Urothelium cell line (cell line): ENCODE measurements around the gene GAS7.

Experiments used
- DNase-seq: peaks from one replicate; pipeline ENCODE4 v3.0.0; 2011; ENCODE audit warnings: low spot score, mixed read lengths
- FAIRE-seq: peaks from 2 replicates; lab custom pipeline; 2011; peaks lifted over from hg19 to GRCh38; lab: Jason Lieb, UNC

Gene GAS7

DNA sequence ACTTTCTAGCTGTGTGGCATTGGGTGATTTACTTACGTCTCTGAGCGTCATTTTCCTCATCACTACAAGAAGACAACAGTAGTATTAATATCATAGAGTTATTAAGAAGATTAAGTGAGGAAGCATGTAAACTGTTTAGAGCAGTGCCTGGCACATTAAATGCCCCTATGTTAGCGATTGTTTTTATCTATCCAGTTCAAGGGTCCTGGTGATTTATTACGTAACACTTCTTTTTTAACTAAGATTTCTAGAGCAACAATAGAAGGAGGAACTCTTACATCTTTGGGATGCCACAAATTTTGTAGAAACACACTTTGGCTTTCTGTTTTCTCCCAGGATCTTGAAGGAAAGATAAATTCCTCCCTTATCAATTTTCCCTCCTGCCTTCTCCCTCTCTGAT lies 3.3 kb upstream of the GAS7 start:
- no peak for FAIRE-seq
- DNase-seq: no peak

DNA sequence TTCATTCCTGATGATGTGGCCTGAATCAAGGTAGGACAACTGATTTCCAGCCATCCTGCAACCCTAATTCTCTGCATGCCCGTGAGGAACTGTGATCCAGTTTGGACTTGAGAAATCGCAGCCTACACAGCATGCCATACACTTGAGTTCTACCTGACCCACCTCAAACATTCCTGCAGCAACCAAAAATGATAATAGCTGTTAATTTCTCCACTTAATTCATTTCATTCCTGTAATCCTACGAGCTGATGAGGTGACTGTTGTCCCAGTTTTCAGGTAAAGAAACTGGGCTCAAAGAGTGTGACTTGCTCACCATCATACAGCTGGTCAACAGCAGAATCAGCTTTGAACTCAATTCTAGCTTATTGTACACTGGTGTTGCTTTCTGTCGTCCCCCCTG lies 2.2 kb upstream of the GAS7 start:
- DNase-seq: no peak
- no peak for FAIRE-seq

DNA sequence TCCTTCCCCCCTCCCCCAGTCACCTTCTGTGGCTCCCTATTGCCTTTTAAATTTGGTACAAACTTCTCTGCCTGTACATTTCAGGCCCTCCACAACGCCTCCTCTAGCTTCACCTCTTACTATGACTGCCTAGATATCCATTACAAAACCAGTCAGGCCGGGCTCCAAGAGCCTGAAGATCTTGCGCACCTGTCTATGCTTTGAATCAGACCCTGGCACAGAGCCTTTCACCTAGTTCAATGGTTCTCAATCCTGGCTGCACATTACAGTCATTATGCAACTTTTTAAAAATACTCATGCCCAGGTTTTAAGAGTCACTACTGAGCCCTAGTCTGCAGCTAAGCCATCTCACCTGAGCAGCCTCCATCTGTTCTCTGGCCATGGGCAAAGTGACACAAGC lies 1.6 kb upstream of the GAS7 start:
- FAIRE-seq: no peak

DNA sequence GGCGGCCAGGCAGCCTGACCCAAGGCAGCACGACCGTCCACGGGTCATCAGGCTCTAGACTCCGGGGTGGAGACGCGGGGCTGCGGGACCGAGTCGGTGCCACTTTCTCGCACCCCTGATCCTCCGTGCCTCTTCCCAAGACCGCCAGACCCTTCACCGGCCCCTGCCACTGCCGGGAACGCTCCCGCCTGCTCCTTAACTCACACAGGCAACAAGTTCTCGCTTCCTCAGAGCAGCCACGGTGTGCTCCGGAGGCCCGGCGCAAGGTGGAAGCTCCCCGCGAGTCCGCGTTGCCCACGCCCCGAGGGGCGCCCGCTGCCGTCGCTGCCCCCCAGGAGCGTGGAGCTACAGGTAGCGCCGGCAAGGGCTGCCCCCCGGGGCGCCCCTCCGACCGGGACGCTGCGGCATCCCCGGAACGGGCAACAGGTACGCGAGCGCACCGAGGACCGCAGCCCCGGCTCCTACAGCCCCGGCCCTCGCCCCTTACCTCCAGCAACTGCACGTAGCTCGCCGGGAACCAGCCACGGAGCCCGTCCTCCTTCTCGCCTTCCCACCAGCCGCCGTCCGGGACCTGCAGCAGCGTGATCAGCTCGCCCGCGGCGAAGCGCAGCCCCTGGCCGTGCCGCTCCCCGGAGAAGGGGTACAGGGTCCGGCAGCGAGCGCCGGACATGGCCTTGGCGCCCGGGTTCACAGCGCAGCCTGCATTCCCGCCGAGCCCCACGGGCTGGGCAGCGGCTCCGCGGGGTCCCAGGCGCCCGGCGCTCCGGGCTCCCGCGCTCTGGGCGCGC lies 491 bp downstream of the GAS7 start:
- DNase-seq (no peak), FAIRE-seq (no peak)

More for the DNA sequence above, 1.6 kb upstream of the GAS7 start:
- no peak for DNase-seq

DNA sequence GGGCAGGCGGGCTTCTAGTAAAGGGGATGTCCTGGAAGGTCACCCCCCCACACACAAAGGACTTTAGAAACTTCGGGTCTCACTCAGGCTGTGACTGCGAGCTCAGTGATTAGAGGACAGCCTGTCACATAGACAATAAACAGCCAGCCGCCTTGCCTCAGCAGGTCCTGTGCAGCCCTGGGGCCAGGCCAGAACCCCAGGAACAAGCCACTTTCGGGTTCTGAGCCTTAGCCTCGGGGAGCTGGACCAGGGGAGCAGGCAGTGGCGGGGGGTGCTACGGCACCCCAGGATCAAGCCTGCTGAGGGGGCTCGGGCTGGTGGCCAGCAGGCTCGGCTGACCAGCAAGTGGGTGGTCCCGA lies 1.1 kb downstream of the GAS7 start:
- DNase-seq (no peak), FAIRE-seq (no peak)

DNA sequence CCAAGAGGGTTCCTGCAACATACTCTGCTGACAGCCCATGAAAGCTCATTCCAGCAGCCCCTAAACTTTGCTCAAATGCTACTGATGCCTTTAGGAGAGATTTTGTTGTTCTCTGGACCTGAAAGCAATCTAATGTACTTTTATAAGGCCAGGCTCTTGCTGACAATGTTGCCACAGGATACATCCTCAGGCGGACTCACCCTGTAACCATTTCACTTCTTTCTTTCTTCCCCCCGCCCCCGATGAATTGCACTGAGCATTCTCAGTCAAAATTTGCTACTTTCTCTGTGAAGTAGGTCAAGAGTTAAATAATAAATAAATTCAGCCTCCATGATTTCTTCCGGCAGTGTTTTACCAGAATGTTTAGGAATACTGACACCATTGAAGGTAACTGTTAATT lies 1.5 kb downstream of the GAS7 start:
- no peak for FAIRE-seq
- DNase-seq: no peak

DNA sequence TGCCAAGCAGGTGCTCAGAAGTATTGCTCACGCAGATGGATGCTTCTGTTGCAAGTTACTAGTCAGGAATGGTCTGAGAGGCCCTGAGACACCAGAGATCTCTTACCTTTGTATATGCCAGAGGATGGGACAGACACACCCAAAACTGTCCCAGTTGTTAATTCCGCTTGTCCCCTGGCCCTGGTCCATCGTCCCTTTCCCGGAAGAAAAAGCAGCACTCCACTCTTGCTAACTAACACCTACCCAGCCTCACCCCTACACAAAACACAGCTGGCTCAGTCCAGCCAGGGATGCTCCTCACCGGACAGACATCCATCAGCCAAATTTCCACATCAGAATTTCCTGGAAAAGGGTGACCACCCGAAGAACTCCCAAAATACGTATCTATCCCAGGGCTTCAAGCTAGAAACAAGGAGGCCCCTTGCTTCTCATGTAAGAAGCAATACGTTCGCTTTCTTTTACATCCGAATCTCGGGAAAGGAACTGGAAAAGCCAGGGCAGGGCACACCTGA lies 2.0 kb downstream of the GAS7 start:
- FAIRE-seq: no peak

DNA sequence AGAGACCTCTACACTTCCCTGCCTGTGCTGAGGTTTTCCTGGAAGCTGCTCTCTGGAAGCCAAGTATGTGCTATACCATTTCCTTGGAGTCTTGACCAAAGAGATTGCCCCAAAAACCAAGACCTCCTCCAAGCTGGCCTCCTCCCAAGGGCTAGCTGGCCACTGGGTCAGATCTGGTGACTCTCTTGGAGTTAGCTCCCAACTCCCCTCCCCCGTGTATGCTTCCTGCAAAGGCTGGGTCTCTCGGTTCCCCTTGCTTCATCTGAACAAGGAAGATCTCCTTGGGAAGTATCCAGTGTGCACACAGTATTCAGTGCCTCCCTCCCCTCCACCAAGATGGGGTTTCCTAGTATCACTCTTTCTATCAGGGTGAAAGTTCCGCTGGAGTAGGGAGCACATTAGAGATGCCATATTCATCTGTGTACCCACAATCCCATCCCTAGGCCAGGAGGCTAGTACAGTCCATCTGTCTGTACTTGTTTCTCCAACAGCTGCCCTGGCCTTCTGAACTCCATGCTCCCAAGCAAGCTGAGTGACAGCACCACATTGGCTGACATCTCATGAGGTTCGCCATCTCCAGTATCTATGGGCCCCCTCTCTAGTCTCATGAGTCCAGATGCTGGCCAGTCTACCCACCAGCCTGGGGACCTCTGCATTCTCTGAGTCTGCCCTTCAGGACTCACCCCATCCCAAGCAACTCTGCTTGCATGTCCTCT lies 3.2 kb downstream of the GAS7 start:
- DNase-seq (no peak), FAIRE-seq (no peak)

More for the DNA sequence above, 2.0 kb downstream of the GAS7 start:
- DNase-seq: no peak

DNA sequence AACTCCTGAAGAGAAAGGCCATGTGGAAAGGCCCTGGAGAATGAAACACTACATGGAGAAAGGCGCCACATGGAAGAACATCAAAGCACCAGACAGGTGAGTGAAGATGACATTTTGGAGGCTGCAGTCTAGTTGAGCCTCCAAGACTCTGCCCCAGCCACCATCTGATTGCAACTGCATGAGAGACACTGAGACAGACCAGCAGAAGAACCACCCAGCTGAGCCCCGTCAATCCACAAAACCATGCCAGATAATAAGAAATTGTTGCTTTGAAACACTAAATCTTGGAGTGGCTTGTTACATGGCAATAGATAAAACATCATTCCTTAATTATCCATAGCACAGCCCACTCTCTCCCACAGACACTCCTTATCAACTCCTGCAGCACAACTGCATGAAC lies 4.8 kb downstream of the GAS7 start:
- no peak for FAIRE-seq
- DNase-seq: no peak

DNA sequence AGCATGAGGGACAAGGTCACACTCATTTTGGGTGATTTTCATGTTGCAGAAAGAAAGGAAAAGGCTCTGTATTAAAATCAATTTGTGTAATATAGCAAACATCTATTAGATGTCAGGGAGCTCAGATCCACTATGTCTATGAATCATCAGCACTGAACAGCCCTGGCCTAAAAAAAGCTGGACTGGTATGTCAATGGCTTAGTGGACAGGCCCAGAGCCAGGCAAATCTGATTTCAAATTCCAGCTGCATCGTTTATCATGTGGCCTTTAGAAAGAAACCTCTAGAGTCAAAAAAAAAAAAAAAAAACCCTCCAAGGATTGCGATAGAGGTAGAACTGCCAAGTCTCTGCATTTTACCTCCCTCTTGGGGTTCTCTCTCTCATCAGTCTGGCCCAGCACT lies 5.4 kb downstream of the GAS7 start:
- FAIRE-seq: no peak
- DNase-seq: no peak

DNA sequence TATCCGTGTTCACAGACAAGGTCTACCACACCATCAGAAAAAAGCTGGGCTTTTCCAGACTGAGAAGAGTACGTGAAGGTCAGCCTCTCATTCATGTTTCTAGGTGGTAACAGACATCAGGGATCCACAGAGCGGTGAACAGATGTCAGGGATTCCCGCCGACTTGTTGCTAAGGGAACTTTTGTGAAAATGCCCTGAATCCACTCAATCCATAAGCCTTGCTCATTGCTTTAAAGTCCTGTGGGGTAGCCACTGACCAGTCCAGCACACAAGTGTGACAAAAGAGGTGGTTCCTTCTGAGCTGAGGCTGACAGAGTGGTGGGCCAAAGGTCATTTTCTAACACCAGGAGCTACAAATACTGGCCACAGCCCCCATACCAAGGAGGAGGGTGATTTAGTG lies 5.9 kb downstream of the GAS7 start:
- no peak for FAIRE-seq
- DNase-seq: no peak

DNA sequence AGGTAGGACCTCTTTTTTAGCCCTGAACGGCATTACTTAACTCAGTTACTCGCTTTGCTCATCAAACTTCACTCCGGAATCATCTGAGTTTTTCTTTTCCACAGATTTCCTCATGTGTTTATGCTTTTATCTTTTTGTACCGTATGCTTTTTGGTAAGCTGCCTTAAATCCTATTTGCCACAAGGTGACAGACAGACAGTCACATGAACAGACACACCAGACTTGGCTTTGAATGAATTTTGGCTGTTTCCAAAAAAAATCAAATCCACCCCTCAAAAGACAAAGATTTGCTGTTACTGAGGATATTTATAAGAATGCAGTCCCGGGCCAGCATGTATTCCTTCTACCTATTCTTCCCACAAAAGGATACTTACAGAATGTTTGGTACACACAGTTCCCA lies 10.9 kb downstream of the GAS7 start:
- DNase-seq (no peak), FAIRE-seq (no peak)

DNA sequence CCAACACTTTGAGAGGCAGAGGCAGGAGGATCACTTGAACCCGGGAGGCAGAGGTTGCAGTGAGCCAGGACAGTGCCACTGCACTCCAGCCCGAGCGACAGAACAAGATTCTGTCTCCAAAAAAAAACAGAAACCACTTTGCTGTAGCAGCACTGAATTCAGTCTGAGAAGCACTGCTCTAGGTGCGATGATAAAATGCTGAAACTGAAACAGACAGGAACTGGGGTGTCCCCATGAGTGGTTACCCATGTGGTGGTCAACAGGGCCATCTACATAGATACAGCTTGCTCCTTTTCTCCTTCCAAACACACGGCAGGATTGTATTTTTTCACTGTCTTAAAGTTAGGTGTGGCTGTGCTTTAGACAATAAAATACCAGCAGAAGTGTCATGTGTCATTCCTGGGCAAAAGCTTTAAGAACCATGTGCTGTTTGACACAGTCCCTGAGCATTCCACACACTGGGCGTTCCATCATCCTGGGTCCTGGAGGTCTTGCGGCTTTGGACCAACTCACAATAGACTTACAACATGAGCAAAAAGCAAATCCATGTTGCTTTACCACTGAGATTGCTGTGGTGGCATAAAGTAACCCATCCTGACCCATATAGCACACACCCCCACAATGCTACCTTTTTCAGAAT lies 11.5 kb downstream of the GAS7 start:
- no peak for DNase-seq
- FAIRE-seq: no peak

DNA sequence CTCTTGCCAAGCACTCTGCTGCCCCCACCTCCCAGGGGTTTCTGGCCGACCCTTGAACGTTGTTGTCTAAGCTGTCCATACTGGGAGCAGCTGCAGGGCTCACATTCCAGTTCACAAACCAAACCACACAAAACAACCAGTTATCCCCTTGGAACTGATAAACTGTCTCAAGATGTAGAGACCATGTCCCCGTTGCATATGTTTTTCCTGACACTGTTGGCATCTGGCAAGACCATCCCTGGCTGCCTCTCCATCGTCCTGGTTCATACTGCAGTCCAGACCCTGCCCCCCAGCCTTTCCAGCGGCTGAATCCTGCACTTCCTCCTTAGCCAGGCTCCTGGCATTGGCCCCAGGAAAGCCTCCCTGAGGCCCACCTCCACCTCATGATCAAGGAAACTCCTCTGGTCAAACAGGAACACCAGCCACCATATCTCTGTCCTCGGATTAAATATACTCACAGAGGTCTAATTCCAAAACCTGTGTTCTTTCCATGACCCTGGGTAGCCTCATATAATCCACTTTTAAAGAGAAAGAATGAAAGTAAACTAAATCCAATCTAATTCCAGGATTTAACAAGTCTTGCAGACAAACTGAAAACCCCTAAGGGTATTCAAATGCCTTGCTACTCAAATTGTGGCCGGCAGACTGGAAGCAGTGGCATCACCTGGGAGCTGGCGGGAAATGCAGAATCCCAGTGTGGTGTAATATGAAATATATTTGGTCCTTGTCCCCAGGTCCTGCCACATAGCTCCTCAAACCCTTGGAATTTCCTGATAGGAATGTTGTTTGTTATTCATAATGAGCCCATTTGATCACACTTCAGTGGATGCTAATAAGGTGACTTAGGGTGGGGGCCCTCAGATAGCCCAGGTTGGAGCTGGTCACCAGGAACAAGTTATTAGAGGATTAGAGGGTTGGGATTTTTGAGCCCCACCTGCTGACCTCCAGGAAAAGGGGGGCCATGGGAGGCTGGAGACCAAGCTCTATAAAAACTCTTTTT lies 14.2 kb downstream of the GAS7 start:
- FAIRE-seq (no peak), DNase-seq (no peak)

DNA sequence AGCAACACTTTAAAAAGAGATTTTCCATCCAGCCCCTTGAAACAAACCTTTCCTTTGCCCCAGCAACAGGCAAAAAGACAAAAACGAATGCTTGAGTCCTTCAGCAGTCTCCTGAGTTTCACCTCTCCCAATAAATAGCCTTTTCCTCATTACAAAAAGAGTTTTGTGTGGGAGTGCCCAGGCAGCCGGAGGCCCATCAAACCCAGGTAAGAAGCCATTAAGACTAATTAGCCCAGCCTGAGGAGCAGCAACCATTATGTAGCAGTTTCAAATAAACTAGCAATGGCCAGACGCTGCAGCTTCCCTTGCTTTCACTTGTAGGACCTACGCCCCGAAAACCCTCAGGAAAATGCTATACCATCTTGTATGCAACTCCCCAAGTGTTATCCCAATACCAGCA lies 15.6 kb downstream of the GAS7 start:
- FAIRE-seq (no peak), DNase-seq (no peak)

DNA sequence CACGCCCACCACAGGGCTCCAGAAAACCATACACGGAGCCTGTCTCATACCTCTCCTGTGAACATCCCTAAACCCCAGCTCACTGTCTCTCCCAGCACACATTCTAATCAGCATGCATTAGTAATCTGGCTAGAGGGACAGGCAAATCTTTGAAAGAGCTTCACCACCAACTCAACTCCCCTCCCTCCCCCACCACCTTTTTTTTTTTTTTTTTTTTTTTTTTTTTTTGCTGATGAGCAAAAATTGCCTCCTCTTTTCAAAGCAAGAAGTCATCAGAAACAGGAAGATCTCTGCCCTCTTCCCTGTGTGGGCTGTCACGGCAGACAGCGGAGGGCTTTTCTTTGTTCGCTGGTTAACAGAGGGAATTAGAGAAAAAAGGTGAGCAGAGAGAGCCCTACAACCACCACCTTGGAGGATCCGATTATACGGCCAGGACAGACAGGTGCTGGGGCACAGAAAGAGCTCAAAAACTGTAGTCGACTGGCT lies 19.9 kb downstream of the GAS7 start:
- FAIRE-seq (no peak), DNase-seq (no peak)

DNA sequence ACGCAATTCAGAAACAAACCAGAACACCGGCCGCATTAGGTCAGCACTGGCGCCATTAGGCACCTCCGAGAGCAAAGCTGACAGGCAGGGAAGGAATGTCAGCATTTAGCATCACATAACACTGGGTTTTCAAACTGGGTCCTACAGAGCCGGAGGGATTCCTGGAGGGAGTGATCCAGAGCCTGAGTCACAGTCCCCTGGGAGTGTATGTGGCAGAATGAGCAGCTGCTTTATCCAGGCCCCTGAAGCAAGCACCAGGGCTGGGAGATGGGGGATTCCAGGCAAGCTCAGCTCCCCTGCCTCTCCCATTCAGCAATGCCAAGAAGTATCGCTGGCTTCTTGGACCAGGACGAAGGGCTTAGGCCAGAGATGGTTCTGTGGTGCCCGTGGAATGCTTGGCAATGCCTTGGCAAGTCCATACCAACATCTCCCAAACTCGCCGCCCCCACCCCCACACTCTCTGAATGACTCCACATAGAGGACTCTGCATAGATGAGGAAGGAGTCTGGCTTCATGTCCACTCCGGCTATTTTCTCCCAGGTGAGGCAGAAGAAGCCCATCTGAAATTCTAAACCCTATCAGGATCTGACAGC lies 20.4 kb downstream of the GAS7 start:
- FAIRE-seq: no peak
- DNase-seq: peak; percentile 20

DNA sequence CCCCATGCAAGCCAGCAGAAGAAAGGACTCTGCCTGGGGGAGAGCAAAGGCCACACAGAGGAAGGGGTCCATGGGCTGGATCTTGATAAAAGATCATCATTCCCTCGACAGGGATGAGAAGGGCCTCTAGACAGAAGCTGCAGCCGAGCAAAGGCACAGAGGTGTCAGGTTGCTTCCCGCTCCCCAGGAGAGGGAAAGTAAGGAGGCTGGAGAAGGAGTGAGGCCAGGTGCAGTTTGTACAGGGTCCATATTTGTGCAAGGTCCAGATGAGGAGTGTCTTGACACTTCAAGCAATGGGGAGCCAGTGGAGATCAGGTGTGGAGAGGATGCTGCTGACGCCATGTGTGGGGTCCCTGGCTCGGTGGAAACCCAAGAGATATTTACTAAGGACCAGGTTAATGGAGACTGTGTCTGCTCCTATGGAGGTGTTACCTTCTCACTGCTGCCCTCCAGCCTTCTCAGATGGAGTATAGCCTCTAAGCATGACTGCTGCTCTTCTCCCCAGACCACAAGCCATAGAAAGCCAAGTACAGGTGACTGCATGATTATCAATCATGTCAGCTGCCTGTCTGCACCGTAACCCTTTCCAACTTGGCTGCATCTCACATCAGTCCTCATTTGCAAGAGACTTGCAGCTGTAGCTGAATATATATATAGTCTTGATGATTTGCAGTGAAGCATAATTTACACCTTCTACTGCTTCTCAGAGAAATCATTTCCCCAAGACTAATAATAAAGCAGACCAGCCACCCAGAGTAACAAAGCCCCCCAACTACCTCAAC lies 21.1 kb downstream of the GAS7 start:
- no peak for FAIRE-seq
- DNase-seq: no peak

DNA sequence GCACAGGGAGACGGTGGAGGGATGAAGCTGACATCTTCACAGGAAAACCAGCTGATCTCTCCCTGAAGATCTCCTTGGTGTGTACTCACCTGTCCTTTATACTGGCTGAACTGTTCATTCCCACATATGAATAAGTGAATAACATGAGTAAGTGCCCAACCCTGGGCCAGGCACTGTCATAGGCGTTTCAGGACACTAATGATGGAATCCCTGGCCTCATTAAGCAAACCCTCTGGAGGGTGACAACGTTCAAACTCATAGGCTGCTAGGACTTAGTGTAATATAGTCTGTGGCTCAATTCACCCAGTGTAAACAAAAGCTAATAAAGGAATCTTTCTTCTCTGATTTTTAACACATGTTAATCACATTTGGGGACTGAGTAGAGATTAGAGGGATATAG lies 24.5 kb downstream of the GAS7 start:
- DNase-seq: no peak
- no peak for FAIRE-seq
